Measurements from ENCODE around the gene CBR1. TPM values are rescaled to one million over a fixed set of nuclear protein-coding genes. Genes with fewer than 3 reads are reported as not detected.
A peak's percentile ranks its signal among the peaks of the same experiment; 100 is the strongest.

The CBR1 gene
- total RNA-seq, 2 donors from 2014 or later, result 81.6 to 131 TPM

GRCh38 chr21:36052860-36053714 lies 16.7 kb upstream of the CBR1 start:
- Histone ChIP-seq H3K27ac (no peak overlapping the region), H3K27me3 (no peaks in the 10 kb centered on the region), H3K36me3 (peaks cover 9% of the 10 kb centered on the region), H3K9me3 (no peaks in the 10 kb centered on the region), H3K4me3 (no peak overlapping the region), H3K4me1 (no peaks in the 10 kb centered on the region), H3K9ac (ENCODE audit: low read depth in 2 of 2, low read length in 2 of 2) (no peak overlapping the region)
- no peak for TF ChIP-seq CTCF (IDR thresholded peaks at IDR 0.05)
- intact Hi-C loops (cut with DNase I), result loop anchor here (10.0 kb wide), 1 partner anchor 52 kb away; no protein-coding TSS in a partner anchor
- DNase-seq, result no peak

DNA sequence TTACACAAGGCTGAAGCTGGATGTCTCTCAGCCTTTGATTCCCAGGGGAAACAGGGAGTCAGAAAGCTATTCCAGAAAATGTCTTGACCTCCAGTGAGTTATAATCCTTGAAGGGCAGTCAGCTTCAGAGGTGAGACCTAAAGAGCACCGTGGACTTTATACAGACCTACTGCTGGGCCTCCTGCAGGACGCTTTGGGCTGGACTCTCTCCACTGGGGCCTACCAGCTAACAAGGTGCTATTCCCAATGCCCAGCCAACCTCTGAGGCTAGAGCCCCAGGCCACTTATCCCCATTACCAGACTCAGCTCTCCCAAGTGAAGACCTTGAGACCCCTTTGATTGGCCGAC lies 16.1 kb upstream of the CBR1 start:
- Histone ChIP-seq H3K27me3 (no peaks in the 10 kb centered on the region), H3K9ac (ENCODE audit: low read depth in 2 of 2, low read length in 2 of 2) (no peak overlapping the region), H3K27ac (no peak overlapping the region), H3K4me1 (no peaks in the 10 kb centered on the region), H3K4me3 (no peak overlapping the region), H3K9me3 (no peaks in the 10 kb centered on the region), H3K36me3 (peaks cover 9% of the 10 kb centered on the region)
- intact Hi-C loops (cut with DNase I), result loop anchor here (10.0 kb wide), 1 partner anchor 51 kb away; no protein-coding TSS in a partner anchor
- no peak for DNase-seq
- no peak for TF ChIP-seq CTCF (IDR thresholded peaks at IDR 0.05)

- no peak for DNase-seq
- no peaks in the 10 kb centered on the region for H3K27me3 ChIP-seq
- no peak for TF ChIP-seq CTCF (IDR thresholded peaks at IDR 0.05)
- peaks cover 6% of the 10 kb centered on the region for H3K4me1 ChIP-seq
- H3K27ac ChIP-seq, result no peak overlapping the region
- intact Hi-C loops (cut with DNase I), result loop anchor here (10.0 kb wide), 1 partner anchor 49 kb away; no protein-coding TSS in a partner anchor
- peaks cover 9% of the 10 kb centered on the region for H3K36me3 ChIP-seq
- no peak overlapping the region for H3K9ac ChIP-seq (ENCODE audit: low read depth in 2 of 2, low read length in 2 of 2)
- no peak overlapping the region for H3K4me3 ChIP-seq
- H3K9me3 ChIP-seq, result no peaks in the 10 kb centered on the region
These were observed 14.3 kb upstream of the CBR1 start for GRCh38 chr21:36055551-36055950.

DNA sequence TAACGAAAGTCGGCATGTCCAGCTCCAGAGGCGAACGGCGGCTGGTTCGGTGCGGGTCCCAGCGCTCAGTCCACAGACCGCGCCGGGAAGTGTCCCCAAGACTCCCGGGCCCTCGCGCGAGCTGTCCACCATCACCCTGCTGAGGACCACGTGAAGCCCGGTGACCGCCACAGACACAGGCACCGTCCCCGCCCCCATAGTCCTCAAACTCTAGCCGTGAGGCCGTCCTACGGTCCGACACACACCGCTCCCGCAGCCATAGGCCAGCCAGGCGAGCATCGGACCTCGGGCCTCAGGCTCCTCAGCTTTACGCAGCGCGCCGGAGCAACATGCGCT lies 10.0 kb upstream of the CBR1 start:
- no peak for TF ChIP-seq CTCF (IDR thresholded peaks at IDR 0.05)
- intact Hi-C loops (cut with DNase I), result loop anchor here (10.0 kb wide), 1 partner anchor 45 kb away; no protein-coding TSS in a partner anchor

GRCh38 chr21:36060159-36060921 lies 9.5 kb upstream of the CBR1 start, which contains the start of gene SETD4:
Gene SETD4, minus strand, starts transcription at chr21:36060526. Its CDS starts 1,638 bp downstream, at chr21:36058888.
- H3K9ac ChIP-seq (ENCODE audit: low read depth in 2 of 2, low read length in 2 of 2), result peak within 1 kb of the TSS; percentile 66 to 74
- peak within 1 kb of the TSS; percentile 65 for H3K4me3 ChIP-seq
- H3K27me3 ChIP-seq, result no peaks in the 10 kb centered on the region
- H3K36me3 ChIP-seq, result peaks cover 9% of the 10 kb centered on the region
- H3K4me1 ChIP-seq, result peaks cover 6% of the 10 kb centered on the region
- intact Hi-C loops (cut with DNase I), result no loop called here
- DNase-seq, result peak; percentile 95
- H3K9me3 ChIP-seq, result no peaks in the 10 kb centered on the region
- peak within 1 kb of the TSS; percentile 91 for H3K27ac ChIP-seq
- TF ChIP-seq CTCF (IDR thresholded peaks at IDR 0.05), result no peak

More for the DNA sequence above, 10.0 kb upstream of the CBR1 start:
- DNase-seq, result peak; percentile 58
- Histone ChIP-seq H3K9me3 (no peaks in the 10 kb centered on the region), H3K27me3 (no peaks in the 10 kb centered on the region), H3K4me3 (peak overlapping the region; percentile 65), H3K36me3 (peaks cover 9% of the 10 kb centered on the region), H3K9ac (ENCODE audit: low read depth in 2 of 2, low read length in 2 of 2) (peak overlapping the region; percentile 66 to 74), H3K4me1 (peaks cover 6% of the 10 kb centered on the region), H3K27ac (peak overlapping the region; percentile 91)
